GM19372 (cell line): ENCODE data around the gene PAX6.

ENCODE experiments used
- ATAC-seq: cut with Tn5 transposase; IDR thresholded peaks from one replicate; pipeline ENCODE4 v1.9.1; 2021; ENCODE audit warnings: mild to moderate bottlenecking, low read depth, moderate library complexity; ENCODE audit not compliant: unreplicated experiment

Gene PAX6

DNA sequence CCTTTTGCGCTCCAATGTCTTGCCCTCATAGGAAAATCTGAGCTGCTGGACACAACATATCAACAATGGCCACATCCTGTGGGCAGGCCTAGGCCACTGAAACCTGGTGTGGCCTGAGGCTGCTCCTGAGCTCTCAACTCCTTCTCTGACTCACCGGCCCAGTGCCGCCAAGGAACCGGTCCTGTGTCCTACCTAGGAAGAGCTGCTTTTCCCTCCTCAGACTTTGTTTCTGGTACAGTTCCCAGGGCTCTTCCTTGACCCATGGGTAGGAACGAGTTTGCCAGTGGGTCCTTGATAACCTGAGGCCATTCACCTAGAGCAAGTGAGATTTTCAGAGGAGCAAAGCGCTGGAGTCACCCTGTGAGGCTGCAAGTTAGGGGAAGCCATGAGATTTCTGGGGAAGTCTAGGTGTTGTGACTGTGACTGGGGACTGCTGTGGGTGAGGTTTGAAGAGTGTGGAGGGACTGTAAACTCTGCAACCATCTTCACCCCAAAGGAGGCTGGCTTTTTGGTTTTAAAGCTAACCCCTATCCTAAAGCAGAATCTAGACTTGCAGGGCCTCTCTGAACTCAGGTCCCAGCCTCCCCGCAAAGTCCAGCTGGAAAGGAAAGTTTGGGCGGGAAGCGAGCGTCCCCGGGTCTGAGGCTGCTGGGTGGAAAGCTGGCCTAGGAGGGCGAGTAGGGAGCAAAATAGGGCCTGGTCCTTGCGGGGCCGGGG is 12.0 kb upstream of the PAX6 start:
- no peak for ATAC-seq

DNA sequence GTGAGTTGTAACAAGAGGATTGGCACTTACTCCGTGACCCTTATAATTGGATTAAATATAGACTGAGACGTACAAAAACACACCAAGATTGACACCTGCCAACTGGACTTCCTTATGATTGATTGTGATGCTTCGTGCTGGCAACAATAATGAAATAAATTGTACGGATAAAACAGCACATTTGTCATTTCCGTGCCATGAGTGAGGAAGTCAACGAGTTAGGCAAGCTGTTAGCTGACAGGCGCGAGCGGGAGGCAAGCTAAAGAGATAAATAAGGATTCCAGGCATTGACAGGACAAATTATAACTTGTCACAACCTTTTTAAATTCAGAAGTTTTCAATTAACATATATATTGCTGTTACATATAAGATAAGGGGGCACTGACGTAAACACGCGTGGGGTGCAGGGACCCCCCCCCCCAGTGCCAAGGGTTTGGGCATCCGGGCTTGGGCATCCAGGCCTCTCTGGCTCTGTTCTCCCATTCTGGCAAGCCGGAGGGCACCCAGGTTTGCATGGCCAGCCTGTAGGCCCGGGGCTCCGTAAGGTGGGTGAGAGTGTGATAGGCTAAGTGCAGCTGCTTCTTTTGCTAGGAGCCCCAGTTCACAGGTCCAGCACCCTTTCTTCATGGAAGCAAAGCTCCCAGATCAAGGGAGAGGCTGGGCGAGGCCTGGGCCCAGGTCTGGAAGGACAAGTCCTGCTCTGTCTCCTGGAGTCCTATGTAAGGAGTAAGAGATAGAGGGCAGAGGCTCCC is 11.2 kb upstream of the PAX6 start:
- ATAC-seq: no peak

GRCh38 chr11:31821766-31822165 is 10.6 kb upstream of the PAX6 start:
- no peak for ATAC-seq

DNA sequence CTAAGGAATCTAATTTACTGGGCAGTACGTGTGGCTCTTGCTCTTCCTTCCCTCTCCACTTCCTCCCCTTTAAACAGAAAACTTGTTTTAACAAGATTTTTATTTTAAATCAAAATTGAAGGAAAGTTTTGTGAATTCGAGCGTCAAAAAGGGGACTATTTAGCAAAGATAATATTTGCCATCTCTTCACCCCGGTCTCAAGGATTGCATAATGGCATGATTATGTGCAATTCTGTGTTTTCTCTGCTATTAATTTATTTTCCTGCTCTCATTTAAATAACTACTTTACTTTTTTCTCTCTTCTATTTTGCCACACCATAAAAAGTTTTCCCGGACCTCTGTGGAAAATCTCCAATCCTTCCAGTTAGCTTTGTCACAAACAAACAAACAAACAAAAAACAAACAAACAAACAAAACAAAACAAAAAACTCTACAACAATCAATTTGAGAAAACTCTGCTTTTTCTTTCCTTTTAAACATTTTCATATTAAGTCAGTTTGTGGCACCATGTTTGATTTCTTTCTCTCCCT is 10.2 kb upstream of the PAX6 start:
- ATAC-seq: no peak

DNA sequence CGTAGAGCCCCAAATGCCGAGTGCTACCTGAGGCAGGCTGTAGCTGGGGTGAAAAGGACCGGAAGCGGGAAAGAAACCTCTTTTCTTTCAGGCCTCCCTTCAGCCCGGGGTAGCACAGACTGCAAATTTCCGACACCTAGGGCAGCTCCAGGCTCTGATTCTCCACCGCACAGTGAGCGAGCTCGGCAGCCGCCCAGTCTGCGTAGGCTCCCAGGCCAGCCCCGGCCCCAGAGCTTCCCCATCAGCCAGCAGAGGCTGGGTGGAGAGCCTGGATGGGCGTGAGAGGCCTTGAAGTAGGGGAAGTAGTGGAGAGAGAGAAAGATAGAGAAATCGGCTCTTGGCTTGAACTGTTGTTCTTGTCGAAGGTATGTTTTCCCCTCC is 9.3 kb upstream of the PAX6 start:
- no peak for ATAC-seq

DNA sequence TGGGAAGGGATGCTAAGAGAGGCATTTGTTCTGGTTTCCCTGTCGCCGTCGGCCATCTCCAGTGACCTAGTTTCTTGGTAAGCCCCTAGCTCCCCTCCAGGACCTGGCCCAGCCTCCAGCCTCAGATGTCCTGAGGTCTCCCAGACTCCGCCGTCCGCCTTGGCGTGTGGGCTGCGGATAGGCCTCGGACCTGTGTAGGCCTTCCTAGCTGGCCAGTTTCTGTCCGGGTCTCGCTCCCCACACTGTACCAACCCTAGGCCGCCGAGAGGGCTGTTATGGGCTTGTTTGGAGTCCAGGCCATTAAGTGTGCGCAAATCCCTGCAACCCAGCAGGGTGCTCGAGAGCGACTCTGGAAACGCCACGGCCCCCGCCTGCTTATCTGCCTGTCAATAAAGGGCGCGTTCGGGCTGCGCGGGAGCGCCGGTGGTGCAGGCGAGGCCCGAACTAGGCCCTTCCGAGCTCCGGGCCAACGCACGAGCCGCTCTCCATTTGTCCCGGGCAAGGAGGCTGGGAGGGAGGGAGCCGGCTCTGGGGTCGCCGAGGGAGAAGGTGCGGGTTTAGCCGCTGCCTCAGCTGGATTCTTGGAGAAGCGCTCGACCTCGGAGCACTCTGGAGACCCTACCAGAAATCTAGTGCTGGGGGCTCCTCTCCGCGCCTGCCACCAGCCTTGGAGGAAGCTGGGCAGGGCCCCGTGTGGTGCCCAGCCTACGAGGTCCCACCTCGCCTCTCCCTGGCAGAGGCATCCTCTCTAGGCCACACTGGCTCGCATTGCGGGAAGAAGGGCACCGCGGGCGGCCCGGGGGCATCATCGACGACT is 8.7 kb upstream of the PAX6 start:
- ATAC-seq: no peak

DNA sequence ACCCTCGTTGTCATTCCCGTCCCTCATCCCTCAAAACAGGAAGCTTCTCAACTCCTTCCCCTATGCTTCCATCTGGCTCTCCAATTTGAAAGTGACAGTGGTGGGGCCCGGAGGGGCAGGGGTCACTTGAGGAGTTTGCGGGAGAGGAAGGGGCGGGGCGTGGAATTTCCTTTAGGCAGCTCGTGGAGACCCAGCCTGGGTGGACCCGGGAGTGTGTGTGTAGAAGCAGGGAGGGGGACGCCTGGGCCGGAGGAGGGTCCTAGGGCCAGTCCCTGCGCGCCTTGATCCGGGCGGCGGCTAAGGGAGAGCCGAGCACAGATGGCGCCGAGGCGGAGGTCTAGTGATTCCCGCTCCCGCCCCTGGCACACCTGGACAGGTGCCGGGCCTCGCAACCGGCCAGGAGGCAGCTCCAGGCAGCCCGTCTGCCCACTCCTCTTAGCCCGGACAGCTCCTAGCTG is 7.8 kb upstream of the PAX6 start:
- no peak for ATAC-seq

DNA sequence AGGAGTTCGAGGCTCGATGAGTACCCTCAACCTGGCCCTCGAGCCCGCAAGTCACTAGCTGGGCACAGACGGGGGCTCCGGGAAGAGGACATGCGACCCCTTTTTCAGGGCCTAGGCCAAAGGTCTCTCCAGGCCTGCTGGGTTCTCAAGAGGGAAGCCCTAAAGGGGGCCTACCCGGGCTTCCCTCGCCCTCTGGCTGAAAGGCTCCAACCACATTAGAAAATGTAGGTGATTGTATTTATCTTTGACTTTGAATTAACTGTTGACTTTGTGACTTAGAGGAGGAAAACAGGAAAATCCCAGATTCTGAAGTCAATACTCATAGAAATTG is 7.3 kb upstream of the PAX6 start:
- no peak for ATAC-seq

- no peak for ATAC-seq
Measured at GRCh38 chr11:31817621-31818424, 6.7 kb upstream of the PAX6 start.

GRCh38 chr11:31817054-31817620 is 6.0 kb upstream of the PAX6 start:
- no peak for ATAC-seq

- no peak for ATAC-seq
Measured at GRCh38 chr11:31816468-31817053, 5.4 kb upstream of the PAX6 start.

DNA sequence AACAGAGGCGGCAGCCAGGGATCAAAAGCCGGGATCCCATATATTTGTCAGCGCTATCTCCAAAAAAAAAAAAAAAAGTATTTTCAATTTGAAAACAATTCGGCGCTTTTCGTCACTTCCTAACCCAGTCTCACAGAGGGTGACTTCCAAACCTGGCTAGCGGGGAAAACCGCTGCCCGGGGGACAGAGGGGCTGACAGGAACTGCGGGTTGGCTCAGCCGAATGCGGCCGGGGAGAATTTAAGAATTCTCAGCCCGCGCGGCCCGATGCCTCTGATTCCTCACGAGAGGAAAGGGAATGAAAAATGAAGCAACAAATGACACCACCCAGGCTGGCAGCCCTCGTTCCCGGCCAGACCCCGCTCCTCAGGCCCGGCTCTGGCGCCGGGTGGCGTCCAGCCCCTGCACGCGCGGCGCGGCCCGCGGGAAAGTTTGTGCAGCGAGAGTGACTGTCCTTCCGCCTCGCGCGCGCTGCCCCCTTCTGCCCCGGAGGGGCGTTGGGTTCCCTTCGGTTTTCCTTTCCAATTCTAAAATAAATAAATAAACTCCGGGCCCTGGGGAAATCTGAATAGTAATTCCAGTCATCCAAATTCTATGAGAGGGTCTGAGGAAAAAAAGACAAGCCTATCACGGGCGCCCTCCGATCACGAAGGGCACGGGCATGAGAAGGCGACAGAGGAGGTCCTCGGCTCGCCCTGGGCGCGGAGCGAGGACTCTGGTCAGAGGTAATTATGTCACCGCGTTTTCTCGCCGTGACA is 4.8 kb upstream of the PAX6 start:
- no peak for ATAC-seq

DNA sequence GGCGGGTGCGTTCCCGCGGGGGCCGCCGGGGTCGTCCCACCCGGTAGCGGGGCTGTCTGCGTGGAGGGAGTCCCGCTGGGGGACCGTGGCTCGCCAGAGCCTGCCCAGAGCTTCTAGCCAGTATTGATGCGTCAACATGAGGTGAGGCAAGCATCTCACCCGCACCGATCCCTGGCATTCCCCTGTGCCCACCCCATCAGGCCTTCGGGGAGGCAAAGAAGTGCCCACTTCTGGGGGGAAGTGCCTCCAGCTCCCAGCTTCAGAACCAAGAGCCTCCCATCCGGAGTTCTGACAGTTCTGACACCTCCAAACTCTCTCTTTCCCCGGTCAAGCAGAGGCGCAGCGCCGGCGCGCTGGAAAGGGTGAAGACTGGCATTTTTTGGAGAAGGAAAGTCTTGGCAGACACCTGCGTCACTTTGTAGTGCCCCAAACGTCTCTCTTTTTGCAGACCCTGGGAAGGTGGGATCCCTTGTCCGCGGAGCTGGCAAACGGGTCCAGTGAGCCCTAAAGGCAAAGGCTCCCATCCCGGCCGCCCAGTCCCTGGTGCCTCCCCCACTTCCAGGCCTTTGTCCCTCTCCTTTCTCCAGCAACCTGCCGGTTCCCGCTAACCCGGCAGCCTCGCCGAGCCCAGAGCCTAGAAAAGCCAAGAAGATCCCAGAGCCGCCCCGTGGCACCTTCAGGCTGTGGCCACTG is 3.2 kb upstream of the PAX6 start:
- no peak for ATAC-seq

DNA sequence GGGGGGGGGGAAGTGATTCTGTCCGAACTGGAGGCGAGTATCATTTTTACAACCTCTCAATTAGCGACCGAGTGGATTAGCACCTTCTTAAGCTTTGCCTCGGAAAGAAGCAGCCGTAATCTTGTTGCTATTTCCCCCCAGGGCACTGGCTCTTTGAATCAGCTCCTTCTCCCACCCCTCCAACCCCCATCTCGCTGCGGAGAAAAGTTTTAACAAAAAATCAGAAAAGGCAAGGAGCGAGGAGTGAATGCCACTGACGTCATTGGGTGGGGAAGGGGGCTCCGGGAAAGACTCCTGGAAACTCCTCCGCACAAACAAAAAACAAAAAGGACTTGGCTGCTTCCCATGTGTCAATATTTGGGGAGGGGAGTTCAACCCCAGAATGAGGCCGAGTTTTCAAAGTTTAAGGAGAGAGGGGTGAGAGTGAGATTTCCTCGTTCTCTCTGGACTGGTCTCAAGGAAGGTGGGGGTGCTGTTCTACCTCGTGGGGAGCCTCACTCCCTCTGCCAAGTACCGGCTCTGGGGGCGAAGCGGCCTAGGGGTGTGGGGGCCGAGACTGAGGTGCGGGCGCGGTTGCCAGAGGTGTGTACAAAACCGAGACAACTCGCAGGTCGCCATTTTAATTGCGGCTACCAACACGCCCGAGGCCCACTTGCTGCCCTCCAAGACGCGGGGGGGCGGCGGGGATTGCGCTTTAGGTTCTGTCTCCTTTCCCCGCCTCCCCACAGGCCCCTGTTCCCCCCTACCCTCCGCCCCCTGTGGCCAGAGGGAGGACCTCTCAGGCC is 2.5 kb upstream of the PAX6 start:
- no peak for ATAC-seq

- no peak for ATAC-seq
Measured at GRCh38 chr11:31812383-31813381, 1.6 kb upstream of the PAX6 start.
